Urinary bladder (tissue), 4 donors: ENCODE data around the gene SUPT20HL2. TPM values are rescaled to one million over a fixed set of nuclear protein-coding genes. Genes with fewer than 3 reads are reported as not detected.
"Not testable (repeated sequence)": the region's sequence is repeated elsewhere in the genome, so short reads cannot be mapped to it uniquely, and the experiment has no call there.

Experiments used
- DNase-seq: peaks from one replicate; pipeline ENCODE4 v3.0.0-alpha.2; 2015; ENCODE audit errors: extremely low spot score
- H3K27ac ChIP-seq: one replicate; pipeline ENCODE4 v1.5.1; 2013; ENCODE audit warnings: low read depth, mild to moderate bottlenecking, moderate library complexity
- H3K36me3 ChIP-seq: one replicate; pipeline ENCODE4 v1.6.1; 2013; ENCODE audit warnings: mild to moderate bottlenecking, moderate library complexity; ENCODE audit not compliant: insufficient read depth
- H3K4me1 ChIP-seq: one replicate; pipeline ENCODE4 v1.6.1; 2013; ENCODE audit warnings: mild to moderate bottlenecking, moderate library complexity; ENCODE audit not compliant: insufficient read depth
- H3K4me3 ChIP-seq: one replicate; pipeline ENCODE4 v1.5.1; 2013; ENCODE audit warnings: low read depth, low read length
- WGBS: extraction: QIAGEN DNeasy Blood & Tissue Kit; methylation state at CpG from one replicate; pipeline ENCODE4 v1.1.7; 2013; 5-methylcytosine and 5-hydroxymethylcytosine counted together
- polyA plus RNA-seq: library from polyadenylated mRNA; stranded (reverse); fragments of 200-250 nt; gene quantifications from one replicate; pipeline ENCODE4 v1.2.3, GENCODE V29; 2013
- total RNA-seq: library from RNA; depleted of rRNA; stranded (reverse); fragments of >200 nt; gene quantifications from one replicate; pipeline ENCODE4 v1.2.3, GENCODE V29; 2014
- donor health status: healthy with polysubstance abuse.
- donor health status: healthy.

The SUPT20HL2 gene
- total and polyA plus RNA-seq, 2 donors: 0.06 TPM; not detected in 1

DNA sequence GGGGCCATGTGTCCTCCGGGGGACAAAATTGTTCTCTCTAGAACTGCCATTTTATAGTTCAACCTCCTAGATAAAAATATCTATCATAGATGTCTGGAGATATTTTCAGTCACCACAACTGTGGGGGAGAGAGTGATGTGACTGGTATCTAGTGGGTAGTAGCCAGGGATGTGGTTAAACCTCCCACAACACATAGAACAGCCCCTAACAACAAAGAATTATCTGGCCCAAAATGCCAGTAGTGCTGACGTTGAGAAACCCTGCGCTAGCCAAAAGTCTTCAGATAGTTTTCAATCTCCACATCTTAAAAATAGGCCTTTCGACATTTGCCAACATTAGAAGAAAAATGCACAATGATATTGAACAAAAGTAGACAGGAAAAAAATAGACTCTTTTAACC is 19.0 kb upstream of the SUPT20HL2 start:
- no peak for DNase-seq
- H3K4me1 ChIP-seq: no peaks in the 10 kb centered on the region
- H3K27ac ChIP-seq: no peak overlapping the region
- no peak overlapping the region for H3K4me3 ChIP-seq
- 43% methylated on average over 4 of the region's 4 CpGs for WGBS
- no peaks in the 10 kb centered on the region for H3K36me3 ChIP-seq

DNA sequence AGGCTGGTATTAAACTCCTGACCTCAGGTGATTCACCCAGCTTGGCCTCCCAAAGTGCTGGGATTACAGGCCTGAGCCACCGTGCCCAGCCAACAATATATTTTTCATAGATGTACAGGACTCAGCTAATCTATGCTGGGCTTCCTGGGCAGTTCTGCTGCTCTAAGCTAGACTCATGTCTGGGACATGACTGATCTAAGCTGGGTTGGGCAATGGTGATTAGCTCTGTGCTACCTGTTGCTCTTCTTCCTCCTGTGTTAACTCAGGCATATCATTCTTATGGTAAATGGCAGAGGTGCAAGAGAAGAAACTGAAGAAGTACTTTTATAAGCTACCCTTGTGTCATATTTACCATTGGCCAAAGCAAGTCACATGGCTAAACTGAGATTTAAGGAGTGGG is 11.4 kb upstream of the SUPT20HL2 start:
- DNase-seq: no peak
- Histone ChIP-seq H3K4me1 (no peaks in the 10 kb centered on the region), H3K36me3 (no peaks in the 10 kb centered on the region), H3K27ac (no peak overlapping the region), H3K4me3 (no peak overlapping the region)
- WGBS: 96% methylated on average over 1 of the region's 1 CpG

DNA sequence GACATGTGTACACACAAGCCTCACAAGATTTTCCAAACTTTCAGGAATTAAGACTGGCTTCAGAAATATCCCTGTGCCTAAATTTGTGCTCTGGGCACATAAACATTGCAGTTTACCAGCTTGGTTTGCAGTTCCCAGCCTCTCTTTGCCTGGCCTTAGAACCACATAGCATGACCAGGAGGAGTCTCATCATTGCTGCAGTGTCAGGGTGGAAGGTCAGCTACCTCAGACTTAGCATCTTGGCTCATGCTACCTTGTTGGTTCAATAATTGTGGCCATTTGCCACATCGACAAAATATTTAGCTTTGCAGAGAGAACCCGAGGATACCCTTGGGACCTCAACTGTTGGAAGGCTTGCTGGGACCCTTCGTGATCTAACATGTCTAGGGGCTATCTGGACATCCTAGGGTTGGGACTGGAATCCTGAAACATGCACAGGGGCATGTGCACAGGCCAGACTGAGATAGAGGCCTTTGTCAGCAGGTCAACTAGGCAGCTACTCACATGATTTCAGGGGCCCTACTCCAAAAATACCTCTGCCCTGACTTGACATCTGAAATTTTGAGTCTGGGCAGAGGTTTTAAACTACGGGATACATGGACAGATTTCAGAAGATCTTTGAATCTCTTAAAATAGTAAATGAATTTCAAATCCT is 8.0 kb upstream of the SUPT20HL2 start:
- DNase-seq: no peak
- no peak overlapping the region for H3K4me3 ChIP-seq
- no peak overlapping the region for H3K27ac ChIP-seq
- H3K4me1 ChIP-seq: no peaks in the 10 kb centered on the region
- 91% methylated on average over 4 of the region's 4 CpGs for WGBS
- H3K36me3 ChIP-seq: no peaks in the 10 kb centered on the region

DNA sequence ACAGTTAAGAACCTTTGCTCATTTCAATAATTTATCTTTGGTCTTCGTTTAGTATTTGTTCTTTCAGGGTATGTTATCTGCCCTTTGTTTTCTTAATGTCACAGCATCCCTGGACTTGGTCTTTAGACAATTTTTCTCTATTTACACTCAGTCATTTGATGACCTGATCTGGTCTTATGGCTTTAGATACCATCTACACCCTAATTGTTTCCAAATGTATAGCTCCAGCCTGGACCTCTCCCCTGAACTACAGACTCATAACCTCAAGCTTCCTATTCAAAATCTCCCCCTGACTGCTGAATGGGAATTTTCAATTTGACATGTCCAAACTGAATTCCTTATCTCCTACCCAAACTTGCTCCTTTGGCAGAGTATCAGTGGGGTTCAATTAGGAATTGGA is 3.7 kb upstream of the SUPT20HL2 start:
- WGBS: 40% methylated on average over 1 of the region's 1 CpG
- Histone ChIP-seq H3K27ac (no peak overlapping the region), H3K4me1 (no peaks in the 10 kb centered on the region)

DNA sequence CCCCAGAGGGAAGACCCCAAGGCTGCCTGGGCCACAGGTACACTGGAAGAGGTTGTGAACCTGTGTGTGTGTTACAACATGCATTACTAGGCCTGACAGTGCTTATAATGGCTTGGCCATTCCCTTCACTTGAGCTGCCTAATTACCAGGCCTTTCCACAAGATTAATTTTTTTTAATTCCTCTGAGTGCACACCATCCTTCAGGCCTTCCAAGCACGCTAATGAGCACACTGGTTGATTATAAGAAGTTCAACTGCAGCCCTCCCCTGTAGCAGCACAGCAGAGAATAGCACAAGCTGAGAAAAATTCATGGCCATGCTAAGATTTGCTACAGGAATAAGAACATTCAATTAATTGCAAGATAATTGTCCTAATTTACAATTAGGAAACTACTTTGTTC is 2.2 kb upstream of the SUPT20HL2 start:
- H3K27ac ChIP-seq: no peak overlapping the region
- WGBS: 93% methylated on average over 1 of the region's 1 CpG
- H3K4me1 ChIP-seq: no peaks in the 10 kb centered on the region
- H3K36me3 ChIP-seq: no peaks in the 10 kb centered on the region
- H3K4me3 ChIP-seq: no peak overlapping the region
- no peak for DNase-seq

More for the DNA sequence above, 3.7 kb upstream of the SUPT20HL2 start:
- DNase-seq: no peak
- Histone ChIP-seq H3K36me3 (no peaks in the 10 kb centered on the region), H3K4me3 (no peak overlapping the region)

DNA sequence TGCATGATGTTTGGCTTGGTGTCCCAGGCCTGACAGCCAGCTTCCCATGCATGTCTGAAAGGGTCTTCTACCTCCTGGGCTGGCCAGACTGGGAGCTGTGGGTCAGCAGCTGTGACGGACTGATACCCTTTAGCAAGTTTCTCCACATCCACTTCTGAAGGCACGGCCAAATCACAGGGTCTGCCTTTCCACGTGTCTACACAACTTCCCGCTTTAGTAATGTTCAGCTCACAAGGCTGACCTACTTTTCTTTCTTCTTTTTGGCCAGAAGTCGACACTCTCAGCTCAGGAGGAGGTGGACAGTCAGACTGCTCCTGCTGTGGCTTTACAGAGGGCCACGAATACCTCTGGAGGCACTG is 1.6 kb downstream of the SUPT20HL2 start:
- H3K4me3 ChIP-seq, H3K36me3 ChIP-seq, H3K27ac ChIP-seq, DNase-seq, H3K4me1 ChIP-seq: not testable (repeated sequence)
- 56% methylated on average over 6 of the region's 6 CpGs for WGBS

DNA sequence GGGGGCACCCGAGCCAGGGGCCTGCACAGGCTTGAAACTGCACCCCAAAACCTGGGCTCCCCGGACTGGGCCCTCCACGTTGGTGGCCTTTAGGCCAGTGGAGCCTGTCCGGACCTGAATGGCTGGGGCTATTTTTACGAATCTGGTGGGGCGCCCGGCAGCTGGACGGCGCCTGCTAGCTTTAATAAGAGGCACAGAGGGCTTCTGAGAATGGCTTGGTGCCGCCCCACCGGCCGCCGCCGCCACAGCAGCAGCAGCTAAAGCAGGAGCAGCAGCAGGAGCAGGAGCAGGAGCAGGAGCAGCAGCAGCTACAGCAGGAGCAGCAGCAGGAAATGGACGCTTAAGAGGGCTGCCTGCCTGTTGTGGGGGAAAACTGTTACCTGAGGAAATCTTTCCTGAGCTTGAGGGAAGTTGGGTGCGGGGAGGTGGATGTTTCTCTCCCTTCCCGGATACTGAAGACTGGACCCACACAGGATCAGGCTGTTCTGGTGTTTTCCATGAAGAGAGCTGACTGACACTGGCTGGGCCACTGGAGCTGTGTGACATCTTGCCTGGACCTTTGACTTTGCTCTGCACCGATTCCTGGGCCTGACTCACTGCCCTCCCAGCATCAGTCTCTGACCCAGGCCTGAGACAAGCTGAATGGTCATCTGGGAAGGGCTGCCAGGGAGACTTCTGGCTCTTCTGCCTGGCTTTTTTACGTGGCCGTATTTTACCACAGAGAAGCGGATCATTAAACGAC is 2.2 kb downstream of the SUPT20HL2 start:
- H3K4me1 ChIP-seq, H3K4me3 ChIP-seq, H3K36me3 ChIP-seq, H3K27ac ChIP-seq, DNase-seq: not testable (repeated sequence)
- 76% methylated on average over 21 of the region's 22 CpGs for WGBS

DNA sequence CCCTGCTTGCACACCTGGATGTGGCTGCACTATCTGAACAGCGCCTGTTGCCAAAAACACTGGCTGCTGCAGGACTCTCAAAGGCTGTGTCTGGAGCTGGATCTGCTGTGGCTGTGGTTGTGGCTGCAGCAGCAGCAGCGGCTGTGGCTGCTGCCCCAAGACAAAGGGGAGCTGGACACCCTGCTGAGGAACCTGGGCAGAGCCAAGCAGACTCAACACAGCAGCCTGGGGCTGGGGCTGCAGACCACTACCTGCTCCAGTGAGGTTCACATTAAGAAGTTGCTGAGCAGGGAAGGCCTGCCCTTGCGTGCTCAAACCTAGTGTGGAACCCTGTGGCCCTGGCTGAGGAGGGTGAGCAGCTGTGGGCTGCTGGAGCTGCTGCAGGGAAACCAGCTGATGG is 3.0 kb downstream of the SUPT20HL2 start:
- H3K27ac ChIP-seq, H3K36me3 ChIP-seq, H3K4me1 ChIP-seq, H3K4me3 ChIP-seq, DNase-seq: not testable (repeated sequence)
- 86% methylated on average over 3 of the region's 3 CpGs for WGBS

DNA sequence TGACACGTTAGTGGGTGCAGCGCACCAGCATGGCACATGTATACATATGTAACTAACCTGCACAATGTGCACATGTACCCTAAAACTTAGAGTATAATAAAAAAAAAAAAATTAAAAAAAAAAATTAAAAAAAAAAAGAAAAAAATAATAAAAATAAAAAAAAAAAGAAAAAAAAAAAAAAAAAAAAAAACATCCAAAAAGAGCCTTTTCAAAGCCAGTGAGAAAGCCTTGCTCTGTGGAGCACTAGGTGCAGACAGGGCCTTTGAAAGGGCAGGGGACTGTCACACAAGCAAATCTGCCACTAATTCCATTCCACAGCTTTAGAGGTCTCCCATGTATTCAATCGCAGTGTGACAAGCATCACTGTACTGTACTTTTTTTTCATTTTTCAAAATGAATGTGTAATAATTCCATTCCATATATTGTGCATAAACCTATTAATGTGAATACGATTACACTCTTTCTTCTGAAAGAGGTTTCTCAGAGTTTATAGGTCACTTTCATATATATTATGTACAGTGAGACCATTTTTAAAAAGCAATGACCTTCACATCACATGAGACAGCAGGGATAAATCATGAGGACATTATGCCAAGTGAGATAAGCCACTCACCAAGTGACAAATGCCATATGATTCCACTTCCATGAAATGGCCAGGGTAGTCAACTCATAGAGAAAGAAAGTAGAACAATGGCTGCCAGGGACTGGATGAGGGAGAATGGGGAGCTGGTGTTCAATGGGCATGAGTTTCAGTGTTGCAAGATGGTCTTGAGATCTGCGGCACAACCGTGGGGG is 4.1 kb downstream of the SUPT20HL2 start:
- DNase-seq, H3K36me3 ChIP-seq, H3K4me1 ChIP-seq, H3K4me3 ChIP-seq, H3K27ac ChIP-seq: not testable (repeated sequence)
- 98% methylated on average over 5 of the region's 6 CpGs for WGBS

DNA sequence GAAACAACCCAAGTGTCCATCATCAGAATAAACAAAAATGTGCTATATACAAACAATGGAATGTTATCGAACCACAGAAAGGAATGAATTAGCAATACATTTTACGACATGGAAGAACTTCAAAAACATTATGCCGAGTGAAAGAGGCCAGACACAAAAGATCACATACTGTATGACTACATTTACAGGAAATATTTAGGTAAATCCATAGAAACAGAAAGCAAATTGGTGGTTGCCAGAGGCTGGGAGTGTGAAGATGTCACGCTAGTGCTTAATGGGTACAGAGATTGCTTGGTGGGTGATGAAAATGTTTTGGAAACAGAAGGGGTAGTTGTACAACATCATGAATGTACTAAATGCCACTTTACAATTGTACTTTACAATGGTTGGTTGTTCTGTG is 5.1 kb downstream of the SUPT20HL2 start:
- WGBS: 68% methylated on average over 4 of the region's 4 CpGs
- not testable (repeated sequence) for DNase-seq, H3K27ac ChIP-seq, H3K4me1 ChIP-seq, H3K36me3 ChIP-seq, H3K4me3 ChIP-seq

DNA sequence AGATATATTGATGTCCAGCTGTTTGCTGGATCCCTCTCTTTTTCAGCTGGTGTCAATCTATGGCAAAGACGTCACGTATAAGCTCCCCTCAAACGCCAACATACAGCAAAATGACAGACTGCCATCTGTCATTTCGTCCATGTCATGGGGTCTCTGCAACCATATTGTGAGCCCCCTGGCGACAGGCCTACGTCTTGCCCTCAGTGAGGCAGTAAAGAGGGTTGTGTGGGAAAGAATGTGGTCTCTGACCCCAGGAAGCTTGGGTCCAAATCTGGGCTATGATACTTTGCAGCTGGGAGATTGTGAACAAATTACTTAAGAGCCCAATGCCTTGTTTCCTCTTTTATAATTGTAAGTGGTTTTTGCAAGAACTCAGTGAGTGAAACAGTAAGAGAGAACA is 7.4 kb downstream of the SUPT20HL2 start:
- Histone ChIP-seq H3K36me3 (no peaks in the 10 kb centered on the region), H3K4me3 (no peak overlapping the region), H3K27ac (no peak overlapping the region), H3K4me1 (no peaks in the 10 kb centered on the region)
- no peak for DNase-seq
- WGBS: 59% methylated on average over 6 of the region's 6 CpGs

DNA sequence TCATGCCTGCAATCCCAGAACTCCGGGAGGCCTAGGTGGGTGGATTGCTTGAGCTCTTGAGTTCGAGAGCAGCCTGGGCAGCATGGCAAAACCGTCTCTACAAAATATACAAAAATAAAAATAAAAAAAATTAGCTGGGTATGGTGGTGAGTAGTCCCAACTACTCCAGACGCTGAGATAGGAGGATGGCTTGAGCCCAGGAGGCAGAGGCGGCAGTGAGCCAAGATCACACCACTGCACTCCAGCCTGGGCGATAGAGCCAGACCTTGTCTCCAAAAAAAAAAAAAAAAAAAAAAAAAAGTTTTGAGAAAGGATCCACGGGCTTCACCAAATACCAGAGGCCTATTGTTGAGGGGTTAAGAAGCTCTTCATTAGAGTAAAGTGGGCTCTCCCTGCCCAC is 8.0 kb downstream of the SUPT20HL2 start:
- no peak overlapping the region for H3K4me3 ChIP-seq
- no peaks in the 10 kb centered on the region for H3K4me1 ChIP-seq
- no peaks in the 10 kb centered on the region for H3K36me3 ChIP-seq
- WGBS: 48% methylated on average over 7 of the region's 7 CpGs
- DNase-seq: no peak
- no peak overlapping the region for H3K27ac ChIP-seq

DNA sequence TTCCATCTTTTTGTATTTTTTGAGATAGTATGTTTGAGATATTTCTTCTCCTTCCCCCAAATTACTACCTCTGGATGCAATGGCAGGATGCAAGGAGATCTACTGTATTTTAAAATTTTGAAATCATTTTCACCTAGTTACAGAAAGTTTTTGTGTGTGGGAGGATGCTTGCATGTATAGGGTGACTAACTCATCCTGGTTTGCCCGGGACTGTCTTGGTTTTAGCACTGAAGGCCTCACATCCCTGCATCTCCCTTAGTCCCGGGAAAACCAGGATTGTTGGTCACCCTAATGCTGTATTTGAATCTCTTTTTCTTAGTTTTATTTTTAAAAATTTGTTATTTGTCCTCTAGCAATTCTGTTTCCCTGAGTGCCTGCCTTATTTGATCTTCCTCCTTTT is 12.1 kb downstream of the SUPT20HL2 start:
- Histone ChIP-seq H3K36me3 (no peaks in the 10 kb centered on the region), H3K4me1 (no peaks in the 10 kb centered on the region), H3K27ac (no peak overlapping the region), H3K4me3 (no peak overlapping the region)
- no peak for DNase-seq
- 87% methylated on average over 2 of the region's 2 CpGs for WGBS

DNA sequence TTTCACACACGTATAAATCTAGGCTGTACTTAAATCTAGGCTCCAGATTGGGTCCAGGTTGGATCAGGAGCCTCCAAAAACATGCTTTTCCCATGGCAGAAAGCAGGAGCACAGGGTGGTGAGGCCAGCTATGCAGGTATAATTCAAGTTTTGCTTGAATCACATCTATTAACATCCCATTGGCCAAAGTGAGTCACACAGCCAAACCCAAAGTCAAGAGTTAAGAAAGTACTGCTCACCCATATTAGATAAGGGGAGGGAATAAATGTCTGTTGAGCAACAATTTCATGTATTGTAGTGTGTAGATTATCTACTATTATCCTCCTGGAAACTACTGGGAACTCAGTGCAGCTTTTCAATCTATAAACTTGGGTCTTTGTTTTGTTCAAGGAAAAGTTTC is 12.8 kb downstream of the SUPT20HL2 start:
- 93% methylated on average over 1 of the region's 1 CpG for WGBS
- no peaks in the 10 kb centered on the region for H3K36me3 ChIP-seq
- no peak overlapping the region for H3K4me3 ChIP-seq
- DNase-seq: no peak
- no peaks in the 10 kb centered on the region for H3K4me1 ChIP-seq
- no peak overlapping the region for H3K27ac ChIP-seq
